IMR-90 (cell line): ENCODE data around the gene HS3ST6. TPM values are rescaled to one million over a fixed set of nuclear protein-coding genes. Genes with fewer than 3 reads are reported as not detected.

Experiments
- ATAC-seq: fragments of 200-7000 bp; cut with Tn5 transposase; 2 replicates; pipeline ENCODE4 v1.9.1; 2020; ENCODE audit warnings: low read depth, mild to moderate bottlenecking, moderate library complexity
- BruUV-seq: library from RNA; stranded (reverse); fragments of 400-500 nt; replicated peaks from 2 replicates; lab custom pipeline; 2021; lab: Mats Ljungman, UMichigan
- CTCF ChIA-PET: fragments of 300-600 bp; formaldehyde crosslinking; extraction: SDS; loops from one replicate; lab custom pipeline; 2021; ENCODE audit warnings: antibody characterized with exemption; lab: Yijun Ruan, JAX
- POLR2A ChIA-PET: fragments of 300-600 bp; sonication (Branson Sonifier 250); formaldehyde crosslinking; loops from one replicate; lab custom pipeline; 2022; ENCODE audit warnings: antibody characterized with exemption; ENCODE audit not compliant: unreplicated experiment; lab: Charles Lee
- DNase-seq: peaks from one replicate; pipeline ENCODE4 v3.0.0; 2013
- H2AFZ ChIP-seq: replicated peaks from 2 replicates; pipeline ENCODE3; 2013; ENCODE audit warnings: low read length, mild to moderate bottlenecking; ENCODE audit not compliant: poor library complexity
- H2AK5ac ChIP-seq: 2 replicates; pipeline ENCODE4 v1.6.1; 2013; ENCODE audit warnings: low read depth, low read length, inconsistent platforms
- H2AK9ac ChIP-seq: replicated peaks from 2 replicates; pipeline ENCODE3; 2013; ENCODE audit warnings: mild to moderate bottlenecking, low read depth, low read length, moderate library complexity; ENCODE audit not compliant: poor library complexity
- H2BK120ac ChIP-seq: 2 replicates; pipeline ENCODE4 v1.6.1; 2013; ENCODE audit warnings: low read depth, low read length, inconsistent platforms
- H2BK15ac ChIP-seq: 3 replicates; pipeline ENCODE4 v1.6.1; 2013; ENCODE audit warnings: low read depth, low read length, inconsistent platforms
- H2BK20ac ChIP-seq: 2 replicates; pipeline ENCODE4 v1.6.1; 2013; ENCODE audit warnings: low read depth, mild to moderate bottlenecking, inconsistent platforms, low read length, moderate library complexity
- H2BK5ac ChIP-seq: 2 replicates; pipeline ENCODE4 v1.6.1; 2013; ENCODE audit warnings: mild to moderate bottlenecking, low read depth, low read length, inconsistent platforms; ENCODE audit not compliant: poor library complexity, severe bottlenecking
- H3K14ac ChIP-seq: replicated peaks from 2 replicates; pipeline ENCODE4 v1.6.1; 2013; ENCODE audit warnings: low read depth, low read length, inconsistent platforms
- H3K18ac ChIP-seq: 2 replicates; pipeline ENCODE4 v1.6.1; 2013; ENCODE audit warnings: low read depth, low read length, control low read depth
- H3K23ac ChIP-seq: 2 replicates; pipeline ENCODE4 v1.6.1; 2013; ENCODE audit warnings: low read depth, low read length, inconsistent platforms
- H3K27ac ChIP-seq: 2 replicates; pipeline ENCODE4 v1.5.1; 2013; ENCODE audit warnings: mild to moderate bottlenecking, control low read depth, low read length; ENCODE audit not compliant: insufficient read depth
- H3K27me3 ChIP-seq: 2 replicates; pipeline ENCODE4 v1.6.1; 2013; ENCODE audit warnings: low read length; ENCODE audit not compliant: control insufficient read depth, insufficient read depth
- H3K36me3 ChIP-seq: 2 replicates; pipeline ENCODE4 v1.6.1; 2013; ENCODE audit warnings: low read length, mixed read lengths; ENCODE audit not compliant: control insufficient read depth, insufficient read depth
- H3K4ac ChIP-seq: 2 replicates; pipeline ENCODE4 v1.6.1; 2013; ENCODE audit warnings: low read depth, low read length, inconsistent platforms
- H3K4me1 ChIP-seq: 2 replicates; pipeline ENCODE4 v1.6.1; 2013; ENCODE audit warnings: low read length, mixed read lengths; ENCODE audit not compliant: control insufficient read depth, insufficient read depth
- H3K4me2 ChIP-seq: 2 replicates; pipeline ENCODE4 v1.6.1; 2013; ENCODE audit warnings: low read depth, mild to moderate bottlenecking, control low read depth, low read length, moderate library complexity
- H3K4me3 ChIP-seq: 2 replicates; pipeline ENCODE4 v1.5.1; 2013; ENCODE audit warnings: low read depth, mild to moderate bottlenecking, control low read depth, low read length, moderate library complexity; ENCODE audit not compliant: insufficient read depth
- H3K56ac ChIP-seq: 2 replicates; pipeline ENCODE4 v1.6.1; 2013; ENCODE audit warnings: low read length, inconsistent platforms; ENCODE audit not compliant: insufficient read depth; ENCODE audit errors: extremely low read depth
- H3K79me1 ChIP-seq, 2 experiments: 2 replicates each; pipeline ENCODE4 v1.6.1; 2013; ENCODE audit warnings: low read length in 2 of 2, inconsistent platforms in 1 of 2, low read depth in 1 of 2
- H3K9ac ChIP-seq: 2 replicates; pipeline ENCODE4 v1.6.1; 2013; ENCODE audit warnings: low read depth, low read length, control low read depth
- H3K9me1 ChIP-seq: 2 replicates; pipeline ENCODE4 v1.6.1; 2013; ENCODE audit warnings: low read length, inconsistent platforms; ENCODE audit not compliant: insufficient read depth
- H3K9me3 ChIP-seq: 2 replicates; pipeline ENCODE4 v1.6.1; 2013; ENCODE audit warnings: low read length; ENCODE audit not compliant: control insufficient read depth, insufficient read depth
- H4K20me1 ChIP-seq: 2 replicates; pipeline ENCODE4 v1.6.1; 2013; ENCODE audit warnings: low read length, inconsistent platforms; ENCODE audit not compliant: insufficient read depth
- H4K5ac ChIP-seq: 2 replicates; pipeline ENCODE4 v1.6.1; 2013; ENCODE audit warnings: mild to moderate bottlenecking, low read depth, low read length, control low read depth
- H4K8ac ChIP-seq, 2 experiments: 2 replicates each; pipeline ENCODE4 v1.6.1; 2013; ENCODE audit warnings: low read depth in 2 of 2, low read length in 2 of 2, control low read depth in 1 of 2, inconsistent platforms in 1 of 2
- H4K91ac ChIP-seq: 2 replicates; pipeline ENCODE4 v1.6.1; 2013; ENCODE audit warnings: low read depth, low read length, inconsistent platforms; ENCODE audit not compliant: insufficient read depth
- BHLHE40 ChIP-seq: fragments of 150-350 bp; IDR thresholded peaks from 2 replicates; pipeline ENCODE4 v1.6.1; 2016; ENCODE audit warnings: mild to moderate bottlenecking, low read depth, low read length
- CEBPB ChIP-seq: IDR thresholded peaks from 2 replicates; pipeline ENCODE4 v1.6.1; 2012; ENCODE audit warnings: low read depth, low read length, improper control_type of control experiment
- CHD1 ChIP-seq: IDR thresholded peaks from 2 replicates; pipeline ENCODE4 v1.6.1; 2012; ENCODE audit warnings: low read depth, low read length, improper control_type of control experiment
- CTCF ChIP-seq: conservative IDR thresholded peaks from 2 replicates; pipeline ENCODE4 v1.5.1; 2012; ENCODE audit warnings: mild to moderate bottlenecking, low read depth, low read length, improper control_type of control experiment
- FOS ChIP-seq: fragments of 150-350 bp; IDR thresholded peaks from 2 replicates; pipeline ENCODE4 v1.6.1; 2016; ENCODE audit warnings: low read depth, low read length
- MAFK ChIP-seq: IDR thresholded peaks from 2 replicates; pipeline ENCODE4 v1.6.1; 2012; ENCODE audit warnings: low read depth, low read length, improper control_type of control experiment
- MAZ ChIP-seq: IDR thresholded peaks from 2 replicates; pipeline ENCODE4 v1.6.1; 2012; ENCODE audit warnings: low read depth, mild to moderate bottlenecking, low read length, improper control_type of control experiment, moderate library complexity, borderline replicate concordance
- MXI1 ChIP-seq: IDR thresholded peaks from 2 replicates; pipeline ENCODE4 v1.6.1; 2012; ENCODE audit warnings: low read depth, mild to moderate bottlenecking, low read length, moderate library complexity, borderline replicate concordance
- NFE2L2 ChIP-seq: fragments of 150-350 bp; IDR thresholded peaks from 2 replicates; pipeline ENCODE4 v1.6.1; 2016; ENCODE audit warnings: low read depth, mild to moderate bottlenecking, low read length
- POLR2A ChIP-seq: IDR thresholded peaks from 2 replicates; pipeline ENCODE4 v1.6.1; 2012; ENCODE audit warnings: mild to moderate bottlenecking, low read depth, low read length
- RAD21 ChIP-seq: IDR thresholded peaks from 2 replicates; pipeline ENCODE4 v1.6.1; 2012; ENCODE audit warnings: low read length, improper control_type of control experiment
- RCOR1 ChIP-seq: IDR thresholded peaks from 2 replicates; pipeline ENCODE4 v1.6.1; 2012; ENCODE audit warnings: mild to moderate bottlenecking, low read length, improper control_type of control experiment; ENCODE audit not compliant: insufficient replicate concordance
- RFX5 ChIP-seq: IDR thresholded peaks from 2 replicates; pipeline ENCODE4 v1.8.0; 2012; ENCODE audit warnings: low read depth, mild to moderate bottlenecking, low read length, moderate library complexity
- SMC3 ChIP-seq: fragments of 150-350 bp; IDR thresholded peaks from 2 replicates; pipeline ENCODE4 v1.6.1; 2016; ENCODE audit warnings: low read depth, mild to moderate bottlenecking, antibody characterized with exemption, low read length, moderate library complexity
- USF2 ChIP-seq: fragments of 150-350 bp; IDR thresholded peaks from 2 replicates; pipeline ENCODE4 v1.6.1; 2017; ENCODE audit warnings: mild to moderate bottlenecking, antibody characterized with exemption, low read length, low read depth
- WGBS, 2 experiments: methylation state at CpG; one replicate each; pipeline versions ENCODE4 v1.1.5 to v1.1.7; 2013; ENCODE audit warnings: missing lambda C conversion rate in 2 of 2; ENCODE audit not compliant: insufficient read length in 1 of 2; ENCODE audit errors: extremely low coverage in 2 of 2; 5-methylcytosine and 5-hydroxymethylcytosine counted together
- dilution Hi-C: fragments of 300-500 bp; cut with HindIII; formaldehyde crosslinking; loops from one replicate; pipeline ENCODE4 v1.14.3; 2018; ENCODE audit warnings: low sequenced_read_pairs; ENCODE audit not compliant: unreplicated experiment
- in situ Hi-C: fragments of 300-500 bp; cut with MboI; formaldehyde crosslinking; loops from 3 replicates; pipeline ENCODE4 v1.14.3; 2019; ENCODE audit warnings: low sequenced_read_pairs, inconsistent platforms, mixed read lengths
- intact Hi-C: fragments of 100-400 bp; cut with micrococcal nuclease; formaldehyde crosslinking; loops from 2 replicates; pipeline ENCODE4 v1.10.0; 2022
- polyA plus RNA-seq, 3 experiments: library from polyadenylated mRNA; depleted of rRNA; stranded (reverse); fragments of >200 nt; gene quantifications; 2 replicates each; pipeline ENCODE4 v1.2.3, GENCODE V29; 2012; ENCODE audit warnings: low replicate concordance in 1 of 3
- total RNA-seq: library from RNA; depleted of rRNA; stranded (reverse); fragments of >200 nt; gene quantifications from 2 replicates; pipeline ENCODE4 v1.2.3, GENCODE V29; 2012
- TF ChIP-seq, protein P1 (sequence below): fragments of 150-350 bp; IDR thresholded peaks from 2 replicates; pipeline ENCODE4 v1.6.1; 2016; ENCODE audit warnings: low read depth, mild to moderate bottlenecking, low read length, moderate library complexity, borderline replicate concordance

The HS3ST6 gene
- total and polyA plus RNA-seq, 2 of the 4 experiments (the other 2 are of a cell fraction) = not detected

DNA sequence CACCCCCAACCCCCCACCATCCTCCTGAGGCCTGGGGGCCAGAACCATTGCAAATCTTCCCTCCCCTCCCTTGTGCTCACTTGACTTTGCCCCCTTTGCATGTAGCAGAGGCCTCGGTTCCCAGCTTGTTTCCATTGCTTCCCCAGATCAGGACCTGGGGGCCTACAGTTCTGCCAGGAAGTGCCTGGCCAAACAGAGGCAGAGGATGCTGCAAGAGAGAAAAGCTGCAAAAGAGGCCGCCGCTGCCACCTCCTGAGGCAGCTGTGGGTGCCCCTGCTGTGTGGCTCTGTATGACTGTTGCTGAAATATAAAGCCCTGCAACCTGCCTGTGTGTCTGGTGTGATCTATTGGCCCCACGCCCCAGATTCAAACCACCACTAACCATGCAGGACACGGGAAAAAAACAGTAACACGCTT is 43.4 kb upstream of the HS3ST6 start:
- H2AK5ac ChIP-seq = no peak overlapping the region
- H3K14ac ChIP-seq = no peak overlapping the region
- ChIA-PET CTCF (no interaction called here), POLR2A (no interaction called here)
- in situ Hi-C loops = no loop called here
- no peak overlapping the region for H2BK20ac ChIP-seq
- no peak overlapping the region for H4K91ac ChIP-seq
- H3K4ac ChIP-seq = no peak overlapping the region
- H3K36me3 ChIP-seq = peaks cover 27% of the 10 kb centered on the region
- H2BK5ac ChIP-seq = no peak overlapping the region
- no peaks in the 10 kb centered on the region for H3K27me3 ChIP-seq
- no peak overlapping the region for H4K8ac ChIP-seq
- DNase-seq (no peak), ATAC-seq (no peak)
- whole genome bisulfite sequencing, 2 experiments = no CpG with 5 or more reads among the region's 6 CpGs
- no peak overlapping the region for H3K4me2 ChIP-seq
- H2AK9ac ChIP-seq = no peak overlapping the region
- BruUV-seq = no TSS peak
- intact Hi-C loops = no loop called here
- no peaks in the 10 kb centered on the region for H3K9me3 ChIP-seq
- peaks cover 43% of the 10 kb centered on the region for H4K20me1 ChIP-seq
- H3K4me3 ChIP-seq = no peak overlapping the region
- H3K4me1 ChIP-seq = peaks cover 12% of the 10 kb centered on the region
- TF ChIP-seq CHD1 = no peak
- TF ChIP-seq RFX5 = no peak
- no peak for TF ChIP-seq CEBPB
- TF ChIP-seq NFE2L2 = no peak
- no peak for TF ChIP-seq SMC3
- no peak for TF ChIP-seq MXI1
- TF ChIP-seq FOS = no peak
- TF ChIP-seq, protein P1, sequence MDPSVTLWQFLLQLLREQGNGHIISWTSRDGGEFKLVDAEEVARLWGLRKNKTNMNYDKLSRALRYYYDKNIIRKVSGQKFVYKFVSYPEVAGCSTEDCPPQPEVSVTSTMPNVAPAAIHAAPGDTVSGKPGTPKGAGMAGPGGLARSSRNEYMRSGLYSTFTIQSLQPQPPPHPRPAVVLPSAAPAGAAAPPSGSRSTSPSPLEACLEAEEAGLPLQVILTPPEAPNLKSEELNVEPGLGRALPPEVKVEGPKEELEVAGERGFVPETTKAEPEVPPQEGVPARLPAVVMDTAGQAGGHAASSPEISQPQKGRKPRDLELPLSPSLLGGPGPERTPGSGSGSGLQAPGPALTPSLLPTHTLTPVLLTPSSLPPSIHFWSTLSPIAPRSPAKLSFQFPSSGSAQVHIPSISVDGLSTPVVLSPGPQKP = no peak
- no peak for TF ChIP-seq USF2
- no peak for TF ChIP-seq RCOR1
- no peak for TF ChIP-seq BHLHE40
- TF ChIP-seq CTCF = no peak
- TF ChIP-seq MAZ = no peak
- TF ChIP-seq MAFK = no peak
- TF ChIP-seq POLR2A = no peak
- TF ChIP-seq RAD21 = no peak
- H3K18ac ChIP-seq = no peak overlapping the region
- H2BK120ac ChIP-seq = no peak overlapping the region
- H4K5ac ChIP-seq = no peak overlapping the region
- no peak overlapping the region for H3K9ac ChIP-seq
- H3K79me1 ChIP-seq = peaks cover 3 to 48% of the 10 kb centered on the region in 2 experiments
- dilution Hi-C loops = no loop called here
- 0 out of 2 replicates have a peak, but pooled peaks cover 8% of the 10 kb centered on the region for H3K9me1 ChIP-seq
- H2AFZ ChIP-seq = no peak overlapping the region
- no peak overlapping the region for H3K56ac ChIP-seq
- H3K27ac ChIP-seq = no peak overlapping the region
- no peak overlapping the region for H3K23ac ChIP-seq
- no peak overlapping the region for H2BK15ac ChIP-seq
